HG03571 (cell line): Measurements from ENCODE around the gene SLAMF1.
A peak's percentile ranks its signal among the peaks of the same experiment; 100 is the strongest.
"Not testable (repeated sequence)": the region's sequence is repeated elsewhere in the genome, so short reads cannot be mapped to it uniquely, and the experiment has no call there.

ENCODE experiments used
- ATAC-seq: cut with Tn5 transposase; IDR thresholded peaks from one replicate; pipeline ENCODE4 v1.9.1; 2021; ENCODE audit not compliant: unreplicated experiment

The SLAMF1 gene

GRCh38 chr1:160665330-160666078 is 18.7 kb upstream of the SLAMF1 start:
- ATAC-seq: no peak

- ATAC-seq: peak; percentile 57
Observed at GRCh38 chr1:160664573-160665051, 17.8 kb upstream of the SLAMF1 start.

GRCh38 chr1:160662910-160663309 is 16.1 kb upstream of the SLAMF1 start:
- no peak for ATAC-seq

GRCh38 chr1:160659566-160659965 is 12.7 kb upstream of the SLAMF1 start:
- ATAC-seq: no peak

- ATAC-seq: no peak
Observed at GRCh38 chr1:160658814-160659193, 12.0 kb upstream of the SLAMF1 start.

GRCh38 chr1:160658162-160658813 is 11.4 kb upstream of the SLAMF1 start:
- ATAC-seq: no peak

GRCh38 chr1:160657250-160657781 is 10.5 kb upstream of the SLAMF1 start:
- ATAC-seq: no peak

- no peak for ATAC-seq
Observed at GRCh38 chr1:160656737-160657136, 9.9 kb upstream of the SLAMF1 start.

- no peak for ATAC-seq
Observed at GRCh38 chr1:160653620-160654016, 6.8 kb upstream of the SLAMF1 start.

GRCh38 chr1:160652924-160653619 is 6.2 kb upstream of the SLAMF1 start:
- no peak for ATAC-seq

GRCh38 chr1:160652065-160652641 is 5.3 kb upstream of the SLAMF1 start:
- not testable (repeated sequence) for ATAC-seq

GRCh38 chr1:160651433-160652064 is 4.7 kb upstream of the SLAMF1 start:
- no peak for ATAC-seq

GRCh38 chr1:160647329-160647720 is 481 bp upstream of the SLAMF1 start:
- ATAC-seq: no peak

- ATAC-seq: no peak
Observed at GRCh38 chr1:160646180-160646579, 664 bp downstream of the SLAMF1 start.

- ATAC-seq: no peak
Observed at GRCh38 chr1:160645386-160646130, 1.3 kb downstream of the SLAMF1 start.

GRCh38 chr1:160644399-160644798 is 2.4 kb downstream of the SLAMF1 start:
- ATAC-seq: no peak

GRCh38 chr1:160643138-160643537 is 3.7 kb downstream of the SLAMF1 start:
- ATAC-seq: no peak

- ATAC-seq: no peak
Observed at GRCh38 chr1:160642281-160642644, 4.6 kb downstream of the SLAMF1 start.

GRCh38 chr1:160641323-160642280 is 5.2 kb downstream of the SLAMF1 start:
- ATAC-seq: no peak
